Measurements from ENCODE around the gene MKLN1.

- TF ChIP-seq, protein P1, sequence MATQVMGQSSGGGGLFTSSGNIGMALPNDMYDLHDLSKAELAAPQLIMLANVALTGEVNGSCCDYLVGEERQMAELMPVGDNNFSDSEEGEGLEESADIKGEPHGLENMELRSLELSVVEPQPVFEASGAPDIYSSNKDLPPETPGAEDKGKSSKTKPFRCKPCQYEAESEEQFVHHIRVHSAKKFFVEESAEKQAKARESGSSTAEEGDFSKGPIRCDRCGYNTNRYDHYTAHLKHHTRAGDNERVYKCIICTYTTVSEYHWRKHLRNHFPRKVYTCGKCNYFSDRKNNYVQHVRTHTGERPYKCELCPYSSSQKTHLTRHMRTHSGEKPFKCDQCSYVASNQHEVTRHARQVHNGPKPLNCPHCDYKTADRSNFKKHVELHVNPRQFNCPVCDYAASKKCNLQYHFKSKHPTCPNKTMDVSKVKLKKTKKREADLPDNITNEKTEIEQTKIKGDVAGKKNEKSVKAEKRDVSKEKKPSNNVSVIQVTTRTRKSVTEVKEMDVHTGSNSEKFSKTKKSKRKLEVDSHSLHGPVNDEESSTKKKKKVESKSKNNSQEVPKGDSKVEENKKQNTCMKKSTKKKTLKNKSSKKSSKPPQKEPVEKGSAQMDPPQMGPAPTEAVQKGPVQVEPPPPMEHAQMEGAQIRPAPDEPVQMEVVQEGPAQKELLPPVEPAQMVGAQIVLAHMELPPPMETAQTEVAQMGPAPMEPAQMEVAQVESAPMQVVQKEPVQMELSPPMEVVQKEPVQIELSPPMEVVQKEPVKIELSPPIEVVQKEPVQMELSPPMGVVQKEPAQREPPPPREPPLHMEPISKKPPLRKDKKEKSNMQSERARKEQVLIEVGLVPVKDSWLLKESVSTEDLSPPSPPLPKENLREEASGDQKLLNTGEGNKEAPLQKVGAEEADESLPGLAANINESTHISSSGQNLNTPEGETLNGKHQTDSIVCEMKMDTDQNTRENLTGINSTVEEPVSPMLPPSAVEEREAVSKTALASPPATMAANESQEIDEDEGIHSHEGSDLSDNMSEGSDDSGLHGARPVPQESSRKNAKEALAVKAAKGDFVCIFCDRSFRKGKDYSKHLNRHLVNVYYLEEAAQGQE (IDR thresholded peaks at IDR 0.05), result no peak
- TF ChIP-seq TAF1 (conservative IDR thresholded peaks at IDR 0.05) (no peak), CTCF (IDR thresholded peaks at IDR 0.05; ENCODE audit: low read depth, low read length, missing input control) (no peak), YY1 (IDR thresholded peaks at IDR 0.05) (no peak), EGR1 (IDR thresholded peaks at IDR 0.05; ENCODE audit: low read depth in 2 of 2) (no peak), JUND (IDR thresholded peaks at IDR 0.05) (no peak), GABPA (IDR thresholded peaks at IDR 0.05 in 1 of 2, conservative IDR thresholded peaks at IDR 0.05 in 1 of 2) (no peak), FOXA1 (IDR thresholded peaks at IDR 0.05) (no peak)
These were observed 158.7 kb downstream of the MKLN1 start for GRCh38 chr7:131486346-131486745.
